Measurements from ENCODE around the gene KMT5B.

- TF ChIP-seq CTCF (IDR thresholded peaks at IDR 0.05) (no peak), ZFX (IDR thresholded peaks at IDR 0.05; ENCODE audit: borderline replicate concordance) (no peak)
Measured at GRCh38 chr11:68177877-68178276, 35.2 kb downstream of the KMT5B start.

Data from 22Rv1 (cell line).